HEK293 (cell line): ENCODE results near the gene RPS15.

ENCODE experiments used
- CTCF ChIP-seq: fragments of 450-650 bp; formaldehyde crosslinking; IDR thresholded peaks from 2 replicates; pipeline ENCODE4 v1.5.1; 2016; ENCODE audit warnings: missing biosample characterization, missing genetic modification characterization
- ZSCAN23 ChIP-seq: fragments of 450-650 bp; formaldehyde crosslinking; IDR thresholded peaks from 2 replicates; pipeline ENCODE4 v1.5.1; 2016; ENCODE audit warnings: missing biosample characterization, missing genetic modification characterization

GRCh38 chr19:1457031-1457739, 19.0 kb downstream of the RPS15 start:
- TF ChIP-seq CTCF (tag by site-specific recombination) = no peak
- TF ChIP-seq ZSCAN23 = no peak
